Neural cell (in vitro differentiated cells): ENCODE measurements around the gene SHB. TPM values are rescaled to one million over a fixed set of nuclear protein-coding genes. Genes with fewer than 3 reads are reported as not detected.

Experiments used
- H2AFZ ChIP-seq: fragments of 200-600, 300-800 bp; sonication (generic), shearing (Covaris generic); 2 replicates; pipeline ENCODE4 v1.6.0; 2014; ENCODE audit warnings: low read depth, mild to moderate bottlenecking, antibody characterized with exemption, low read length, moderate library complexity
- H3F3A ChIP-seq: fragments of 200-600 bp; shearing (Covaris generic); 2 replicates; pipeline ENCODE4 v1.6.1; 2016; ENCODE audit warnings: mild to moderate bottlenecking, moderate library complexity, mixed read lengths, antibody characterized with exemption, low read length; ENCODE audit not compliant: insufficient read depth, poor library complexity, severe bottlenecking
- H3K27ac ChIP-seq: fragments of 200-600, 300-800 bp; sonication (generic), shearing (Covaris generic); 2 replicates; pipeline ENCODE4 v1.5.1; 2014; ENCODE audit warnings: mild to moderate bottlenecking, low read length, moderate library complexity
- H3K27me3 ChIP-seq: fragments of 300-800, 200-600 bp; sonication (generic), shearing (Covaris generic); 2 replicates; pipeline ENCODE4 v1.6.0; 2014; ENCODE audit warnings: mild to moderate bottlenecking, low read depth, low read length, moderate library complexity; ENCODE audit not compliant: insufficient read depth
- H3K36me3 ChIP-seq: fragments of 300-800, 200-600 bp; sonication (generic), shearing (Covaris generic); 2 replicates; pipeline ENCODE4 v1.5.1; 2014; ENCODE audit warnings: mild to moderate bottlenecking, antibody characterized with exemption, low read length, moderate library complexity; ENCODE audit not compliant: insufficient read depth
- H3K4me2 ChIP-seq: fragments of 300-800, 200-600 bp; sonication (generic), shearing (Covaris generic); 2 replicates; pipeline ENCODE4 v1.6.0; 2014; ENCODE audit warnings: mild to moderate bottlenecking, low read length
- H3K4me3 ChIP-seq: fragments of 300-800, 200-600 bp; sonication (generic), shearing (Covaris generic); 2 replicates; pipeline ENCODE4 v1.5.1; 2014; ENCODE audit warnings: mild to moderate bottlenecking, low read length, moderate library complexity
- H3K79me2 ChIP-seq: fragments of 200-600 bp; shearing (Covaris generic); replicated peaks from 2 replicates; pipeline ENCODE4 v1.6.0; 2014; ENCODE audit warnings: mild to moderate bottlenecking, low read length, moderate library complexity; ENCODE audit not compliant: insufficient read depth
- H3K9ac ChIP-seq: fragments of 300-800, 200-600 bp; sonication (generic), shearing (Covaris generic); 2 replicates; pipeline ENCODE4 v1.6.1; 2016; ENCODE audit warnings: mild to moderate bottlenecking, low read length, mixed read lengths
- H3K9me2 ChIP-seq: fragments of 200-600 bp; shearing (Covaris generic); 2 replicates; pipeline ENCODE4 v1.6.1; 2016; ENCODE audit warnings: mild to moderate bottlenecking, low read length, mixed read lengths; ENCODE audit not compliant: insufficient read depth
- H3K9me3 ChIP-seq: fragments of 200-600, 300-800 bp; sonication (generic), shearing (Covaris generic); 2 replicates; pipeline ENCODE4 v1.6.1; 2016; ENCODE audit warnings: mild to moderate bottlenecking, mixed run types, low read length, moderate library complexity, mixed read lengths
- H4K20me1 ChIP-seq: fragments of 200-600 bp; shearing (Covaris generic); 2 replicates; pipeline ENCODE4 v1.6.1; 2016; ENCODE audit warnings: mild to moderate bottlenecking, mixed run types; ENCODE audit not compliant: insufficient read depth
- CTCF ChIP-seq: fragments of 450-650 bp; IDR thresholded peaks from 2 replicates; pipeline ENCODE4 v1.5.1; 2014; ENCODE audit warnings: antibody characterized with exemption, mild to moderate bottlenecking, moderate library complexity; ENCODE audit not compliant: poor library complexity, severe bottlenecking
- EP300 ChIP-seq: fragments of 450-650 bp; conservative IDR thresholded peaks from 2 replicates; pipeline ENCODE4 v1.6.1; 2014; ENCODE audit warnings: antibody characterized with exemption, mild to moderate bottlenecking, moderate library complexity; ENCODE audit not compliant: poor library complexity, severe bottlenecking
- EZH2 ChIP-seq: fragments of 200-600, 300-800 bp; shearing (Covaris generic), sonication (generic); IDR thresholded peaks from 2 replicates; pipeline ENCODE4 v1.6.1; 2014; ENCODE audit warnings: antibody characterized with exemption, low read length, borderline replicate concordance, mild to moderate bottlenecking; ENCODE audit not compliant: insufficient read depth, poor library complexity, severe bottlenecking
- MXI1 ChIP-seq: fragments of 450-650 bp; conservative IDR thresholded peaks from 2 replicates; pipeline ENCODE4 v1.6.1; 2014; ENCODE audit warnings: antibody characterized with exemption, mild to moderate bottlenecking; ENCODE audit not compliant: poor library complexity, severe bottlenecking
- POLR2AphosphoS5 ChIP-seq: IDR thresholded peaks from 2 replicates; pipeline ENCODE4 v1.6.1; 2012
- RAD21 ChIP-seq: fragments of 450-650 bp; conservative IDR thresholded peaks from 2 replicates; pipeline ENCODE4 v1.6.1; 2014; ENCODE audit warnings: antibody characterized with exemption, mild to moderate bottlenecking, moderate library complexity
- REST ChIP-seq: IDR thresholded peaks from 2 replicates; pipeline ENCODE4 v1.6.1; 2012; ENCODE audit warnings: borderline replicate concordance
- SMC3 ChIP-seq: fragments of 450-650 bp; conservative IDR thresholded peaks from 2 replicates; pipeline ENCODE4 v1.6.1; 2014; ENCODE audit warnings: antibody characterized with exemption, mild to moderate bottlenecking, moderate library complexity; ENCODE audit not compliant: poor library complexity
- TAF1 ChIP-seq: IDR thresholded peaks from 2 replicates; pipeline ENCODE4 v1.6.1; 2012; ENCODE audit warnings: low read depth
- polyA plus RNA-seq: library from polyadenylated mRNA; depleted of rRNA; stranded (reverse); fragments of >200 nt; gene quantifications from 2 replicates; pipeline ENCODE4 v1.2.3, GENCODE V29; 2014

The SHB gene
- polyA plus RNA-seq, 1 donor from 2014 or later = 17.5 TPM

DNA sequence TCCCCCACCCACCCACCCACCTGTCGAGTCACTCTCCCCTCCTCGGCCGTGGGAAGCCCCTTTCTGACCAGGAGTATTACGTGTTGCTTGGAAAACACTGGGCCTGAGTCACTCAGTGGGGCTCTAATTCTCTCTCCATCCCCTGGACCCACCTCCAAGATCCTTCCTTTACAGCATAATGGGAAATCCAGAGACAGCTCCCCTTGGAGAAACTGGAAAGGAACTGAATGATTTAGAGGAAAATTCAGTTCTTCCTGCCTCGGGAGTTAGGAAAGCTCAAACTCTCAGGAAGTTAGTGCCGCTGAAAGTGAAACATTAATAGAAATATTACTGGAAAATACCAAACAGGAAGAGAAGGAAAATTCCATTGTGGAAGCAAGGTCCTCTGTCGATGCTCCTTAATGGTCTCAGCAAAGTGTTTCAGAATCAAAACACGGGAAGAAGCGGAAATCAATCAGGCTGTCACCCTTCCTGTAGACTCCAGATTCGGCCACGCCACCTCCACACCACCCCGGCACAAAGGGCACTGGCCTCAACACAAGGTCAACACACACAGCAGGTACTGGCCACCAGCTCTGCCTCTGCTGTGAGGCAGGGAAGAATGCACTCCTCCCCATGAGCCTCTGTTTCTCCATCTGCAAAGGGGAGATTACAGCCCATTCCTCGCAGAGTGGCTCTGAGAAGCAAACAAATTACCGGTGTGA lies 9.6 kb downstream of the SHB start:
- Histone ChIP-seq H3K27me3 (no peaks in the 10 kb centered on the region), H3K79me2 (peaks cover 95% of the 10 kb centered on the region), H2AFZ (no peak overlapping the region), H4K20me1 (peaks cover 3% of the 10 kb centered on the region), H3K9me3 (no peaks in the 10 kb centered on the region), H3F3A (peaks cover 4% of the 10 kb centered on the region), H3K9ac (no peak overlapping the region), H3K4me2 (no peak overlapping the region), H3K4me3 (no peak overlapping the region), H3K9me2 (no peaks in the 10 kb centered on the region), H3K36me3 (no peaks in the 10 kb centered on the region), H3K27ac (no peak overlapping the region)
- TF ChIP-seq RAD21 = no peak
- no peak for TF ChIP-seq CTCF
- no peak for TF ChIP-seq SMC3
- no peak for TF ChIP-seq EP300
- TF ChIP-seq MXI1 = no peak
- no peak for TF ChIP-seq REST
- no peak for TF ChIP-seq EZH2
- TF ChIP-seq POLR2AphosphoS5 = no peak
- no peak for TF ChIP-seq TAF1

GRCh38 chr9:38058452-38059232 lies 10.4 kb downstream of the SHB start:
- Histone ChIP-seq H3K36me3 (no peaks in the 10 kb centered on the region), H3K4me3 (no peak overlapping the region), H3K4me2 (no peak overlapping the region), H3K27me3 (no peaks in the 10 kb centered on the region), H4K20me1 (peaks cover 3% of the 10 kb centered on the region), H3K79me2 (peaks cover 95% of the 10 kb centered on the region), H3F3A (peaks cover 4% of the 10 kb centered on the region), H2AFZ (no peak overlapping the region), H3K9me3 (no peaks in the 10 kb centered on the region), H3K9ac (no peak overlapping the region), H3K27ac (no peak overlapping the region), H3K9me2 (no peaks in the 10 kb centered on the region)
- TF ChIP-seq MXI1 (no peak), CTCF (no peak), POLR2AphosphoS5 (no peak), EP300 (no peak), EZH2 (no peak), RAD21 (no peak), TAF1 (no peak), SMC3 (no peak), REST (no peak)
